ENCODE data around the gene KIF26B. TPM values are rescaled to one million over a fixed set of nuclear protein-coding genes. Genes with fewer than 3 reads are reported as not detected.

Gene KIF26B
- polyA plus RNA-seq, 1 donor (not counting 4 experiments of a cell fraction or from before 2014, with no cell fraction given) = 0.58 TPM

- dilution Hi-C loops (cut with MboI; ENCODE audit: extremely low pct_ligation_motif_present, low sequenced_read_pairs) = no loop called here
- FAIRE-seq = no peak
- no peaks in the 10 kb centered on the region for H3K9me1 ChIP-seq (ENCODE audit: control insufficient read depth, extremely low read depth, insufficient read depth, low read length)
Observed at GRCh38 chr1:245172829-245173228, 18.0 kb downstream of the KIF26B start.

GRCh38 chr1:245173446-245174211 is 18.8 kb downstream of the KIF26B start:
- no peaks in the 10 kb centered on the region for H3K27me3 ChIP-seq (ENCODE audit: control insufficient read depth, extremely low read depth, insufficient read depth, low read length)
- H3K36me3 ChIP-seq (ENCODE audit: control insufficient read depth in 2 of 2, extremely low read depth in 1 of 2, insufficient read depth in 2 of 2, low read length in 2 of 2) = no peaks in the 10 kb centered on the region
- no peaks in the 10 kb centered on the region for H4K20me1 ChIP-seq (ENCODE audit: control insufficient read depth, extremely low read depth, insufficient read depth, low read length)

More at GRCh38 chr1:245172829-245173228, 18.0 kb downstream of the KIF26B start:
- Histone ChIP-seq H3K36me3 (ENCODE audit: control insufficient read depth in 2 of 2, extremely low read depth in 1 of 2, insufficient read depth in 2 of 2, low read length in 2 of 2) (no peaks in the 10 kb centered on the region), H3K4me2 (ENCODE audit: control insufficient read depth, extremely low read depth, insufficient read depth, low read depth, low read length) (no peak overlapping the region), H3K4me1 (ENCODE audit: control insufficient read depth, extremely low read depth, insufficient read depth, low read length) (no peaks in the 10 kb centered on the region), H3K79me2 (ENCODE audit: control insufficient read depth, insufficient read depth, low read length) (no peaks in the 10 kb centered on the region), H3K9ac (ENCODE audit: control insufficient read depth, extremely low read depth, insufficient read depth, low read length) (no peak overlapping the region), H3K27me3 (ENCODE audit: control insufficient read depth, extremely low read depth, insufficient read depth, low read length) (no peaks in the 10 kb centered on the region), H2AFZ (ENCODE audit: control insufficient read depth, low read length) (no peak overlapping the region), H3K9me3 (ENCODE audit: control insufficient read depth, low read depth, low read length) (no peaks in the 10 kb centered on the region), H3K4me3 (ENCODE audit: control insufficient read depth in 2 of 3, extremely low read depth in 1 of 3, insufficient read depth in 2 of 3, low read depth in 1 of 3, low read length in 3 of 3) (no peak overlapping the region), H3K27ac (ENCODE audit: control insufficient read depth, insufficient read depth, low read length) (no peak overlapping the region), H4K20me1 (ENCODE audit: control insufficient read depth, extremely low read depth, insufficient read depth, low read length) (no peaks in the 10 kb centered on the region)
- DNase-seq (ENCODE audit: low read depth, low spot score) = no peak
- TF ChIP-seq EZH2 (IDR thresholded peaks at IDR 0.05; ENCODE audit: low read length) (no peak), CTCF (optimal IDR thresholded peaks at IDR 0.05 in 1 of 3, IDR thresholded peaks at IDR 0.05 in 1 of 3, conservative IDR thresholded peaks at IDR 0.05 in 1 of 3; ENCODE audit: extremely low read depth in 1 of 3, insufficient read depth in 2 of 3, low read length in 3 of 3) (no peak)

More at GRCh38 chr1:245173446-245174211, 18.8 kb downstream of the KIF26B start:
- H3K27ac ChIP-seq (ENCODE audit: control insufficient read depth, insufficient read depth, low read length) = no peak overlapping the region
- FAIRE-seq (no peak), DNase-seq (ENCODE audit: low read depth, low spot score) (no peak)
- H3K9ac ChIP-seq (ENCODE audit: control insufficient read depth, extremely low read depth, insufficient read depth, low read length) = no peak overlapping the region
- no peaks in the 10 kb centered on the region for H3K4me1 ChIP-seq (ENCODE audit: control insufficient read depth, extremely low read depth, insufficient read depth, low read length)
- H3K9me3 ChIP-seq (ENCODE audit: control insufficient read depth, low read depth, low read length) = no peaks in the 10 kb centered on the region
- H2AFZ ChIP-seq (ENCODE audit: control insufficient read depth, low read length) = no peak overlapping the region
- H3K9me1 ChIP-seq (ENCODE audit: control insufficient read depth, extremely low read depth, insufficient read depth, low read length) = no peaks in the 10 kb centered on the region
- TF ChIP-seq CTCF (optimal IDR thresholded peaks at IDR 0.05 in 1 of 3, IDR thresholded peaks at IDR 0.05 in 1 of 3, conservative IDR thresholded peaks at IDR 0.05 in 1 of 3; ENCODE audit: extremely low read depth in 1 of 3, insufficient read depth in 2 of 3, low read length in 3 of 3) = no peak
- no peak overlapping the region for H3K4me2 ChIP-seq (ENCODE audit: control insufficient read depth, extremely low read depth, insufficient read depth, low read depth, low read length)
- H3K4me3 ChIP-seq (ENCODE audit: control insufficient read depth in 2 of 3, extremely low read depth in 1 of 3, insufficient read depth in 2 of 3, low read depth in 1 of 3, low read length in 3 of 3) = no peak overlapping the region
- dilution Hi-C loops (cut with MboI; ENCODE audit: extremely low pct_ligation_motif_present, low sequenced_read_pairs) = no loop called here
- H3K79me2 ChIP-seq (ENCODE audit: control insufficient read depth, insufficient read depth, low read length) = no peaks in the 10 kb centered on the region
